B cell (primary cell): ENCODE results near the gene TAF11L13. TPM values are rescaled to one million over a fixed set of nuclear protein-coding genes. Genes with fewer than 3 reads are reported as not detected.
"Not testable (repeated sequence)": the region's sequence is repeated elsewhere in the genome, so short reads cannot be mapped to it uniquely, and the experiment has no call there.

ENCODE experiments used
- ATAC-seq: fragments of 200-7000 bp; cut with Tn5 transposase; one replicate; pipeline ENCODE4 v1.10.0; 2021; ENCODE audit warnings: low read depth, mild to moderate bottlenecking, moderate number of reproducible peaks, moderate library complexity
- CTCF ChIA-PET: fragments of 350-600 bp; sonication (Branson Sonifier 250); formaldehyde crosslinking; loops from one replicate; lab custom pipeline; 2021; ENCODE audit warnings: antibody characterized with exemption, inconsistent platforms; lab: Charles Lee
- POLR2A ChIA-PET: fragments of 350-600 bp; sonication (Branson Sonifier 250); formaldehyde crosslinking; loops from one replicate; lab custom pipeline; 2021; ENCODE audit warnings: antibody characterized with exemption; lab: Charles Lee
- DNase-seq: peaks from one replicate; pipeline ENCODE4 v3.0.0; 2013
- H2AFZ ChIP-seq: 2 replicates; pipeline ENCODE4 v1.6.1; 2012; ENCODE audit warnings: mild to moderate bottlenecking, low read depth, low read length; ENCODE audit not compliant: insufficient read depth, poor library complexity, severe bottlenecking
- H3K27ac ChIP-seq, 2 donors: 1 replicate in 1 of 2; 2 replicates in 1 of 2; pipeline ENCODE4 v1.5.1; 2012 to 2013; ENCODE audit warnings: low read length in 2 of 2, mild to moderate bottlenecking in 2 of 2, moderate library complexity in 1 of 2
- H3K27me3 ChIP-seq, 4 experiments: fragments of 200-600 bp in 1 of 4; sonication (generic) in 1 of 4; replicated peaks in 1 of 4; 1 replicate in 2 of 4; 2 replicates in 2 of 4; pipeline versions ENCODE4 v1.6.1 to v1.7.0; 2013 to 2016; ENCODE audit warnings: low read length in 3 of 4, mild to moderate bottlenecking in 2 of 4, mixed read lengths in 1 of 4, moderate library complexity in 1 of 4; ENCODE audit not compliant: insufficient read depth in 4 of 4, control insufficient read depth in 3 of 4; ENCODE audit errors: control extremely low read depth in 1 of 4
- H3K36me3 ChIP-seq, 2 experiments: replicated peaks in 1 of 2; 1 replicate in 1 of 2; 2 replicates in 1 of 2; pipeline versions ENCODE4 v1.6.1 to v1.7.1; 2013; ENCODE audit warnings: low read length in 1 of 2; ENCODE audit not compliant: insufficient read depth in 2 of 2, control insufficient read depth in 1 of 2; ENCODE audit errors: control extremely low read depth in 1 of 2, extremely low read depth in 1 of 2
- H3K4me1 ChIP-seq, 2 donors: fragments of 200-600 bp in 1 of 2; sonication (generic) in 1 of 2; 1 replicate in 1 of 2; 2 replicates in 1 of 2; pipeline versions ENCODE4 v1.5.1 to v1.6.1; 2013 to 2017; ENCODE audit warnings: low read length in 2 of 2; ENCODE audit not compliant: control insufficient read depth in 2 of 2, insufficient read depth in 2 of 2
- H3K4me2 ChIP-seq: replicated peaks from 2 replicates; pipeline ENCODE3; 2012; ENCODE audit warnings: mild to moderate bottlenecking, low read depth, low read length; ENCODE audit not compliant: poor library complexity, severe bottlenecking
- H3K4me3 ChIP-seq, 5 experiments: fragments of 200-600 bp in 1 of 5; sonication (generic) in 1 of 5; 1 replicate in 3 of 5; 2 replicates in 2 of 5; pipeline versions ENCODE4 v1.5.1 to v1.7.0; 2011 to 2016; ENCODE audit warnings: low read length in 4 of 5, mild to moderate bottlenecking in 4 of 5, low read depth in 2 of 5, control low read depth in 1 of 5, moderate library complexity in 1 of 5; ENCODE audit not compliant: insufficient read depth in 1 of 5; ENCODE audit errors: control extremely low read depth in 1 of 5, extremely low read depth in 1 of 5
- H3K79me2 ChIP-seq: fragments of 200-600 bp; sonication (generic); one replicate; pipeline ENCODE4 v1.6.0; 2016; ENCODE audit warnings: low read length; ENCODE audit not compliant: control insufficient read depth, insufficient read depth
- H3K9ac ChIP-seq: fragments of 200-600 bp; sonication (generic); 2 replicates; pipeline ENCODE4 v1.6.1; 2017; ENCODE audit warnings: mild to moderate bottlenecking, low read length, moderate library complexity
- H3K9me3 ChIP-seq, 3 donors: one replicate each; pipeline versions ENCODE4 v1.6.1 to v1.7.1; 2013; ENCODE audit warnings: low read length in 2 of 3; ENCODE audit not compliant: control insufficient read depth in 2 of 3, insufficient read depth in 1 of 3; ENCODE audit errors: control extremely low read depth in 1 of 3
- H4K20me1 ChIP-seq: 2 replicates; pipeline ENCODE4 v1.6.0; 2012; ENCODE audit warnings: mild to moderate bottlenecking, low read length; ENCODE audit not compliant: insufficient read depth, control insufficient read depth, poor library complexity, severe bottlenecking
- H3K27ac Mint-ChIP-seq: one replicate; pipeline ENCODE4 v1.8.0; 2021; ENCODE audit warnings: mixed read lengths
- H3K27me3 Mint-ChIP-seq: one replicate; pipeline ENCODE4 v1.8.0; 2021; ENCODE audit warnings: mixed read lengths
- H3K4me1 Mint-ChIP-seq: one replicate; pipeline ENCODE4 v1.8.0; 2021; ENCODE audit warnings: mixed read lengths
- H3K4me3 Mint-ChIP-seq: one replicate; pipeline ENCODE4 v1.8.0; 2021; ENCODE audit warnings: mixed read lengths
- H3K9me3 Mint-ChIP-seq: one replicate; pipeline ENCODE4 v1.8.0; 2022; ENCODE audit warnings: mixed read lengths; ENCODE audit not compliant: insufficient read depth
- CTCF ChIP-seq: fragments of 200-600 bp; IDR thresholded peaks from one replicate; pipeline ENCODE4 v1.8.0; 2022; ENCODE audit warnings: antibody characterized with exemption, mild to moderate bottlenecking
- EZH2 ChIP-seq: IDR thresholded peaks from 2 replicates; pipeline ENCODE4 v1.6.1; 2012; ENCODE audit warnings: borderline replicate concordance, low read depth, mild to moderate bottlenecking, moderate library complexity, low read length; ENCODE audit not compliant: insufficient read depth, poor library complexity, severe bottlenecking
- WGBS: methylation state at CpG from one replicate; pipeline ENCODE4 v1.1.5; 2013; ENCODE audit warnings: missing lambda C conversion rate; ENCODE audit not compliant: insufficient coverage; 5-methylcytosine and 5-hydroxymethylcytosine counted together
- intact Hi-C: fragments of 100-400 bp; cut with micrococcal nuclease; formaldehyde crosslinking; loops from one replicate; pipeline ENCODE4 v1.10.0; 2022
- polyA plus RNA-seq: library from polyadenylated mRNA; depleted of rRNA; stranded (reverse); fragments of >200 nt; gene quantifications from 2 replicates; pipeline ENCODE4 v1.2.3, GENCODE V29; 2012
- total RNA-seq, 2 donors: library from RNA; stranded (reverse); fragments of 120-200 nt in 1 of 2; gene quantifications; 1 replicate in 1 of 2; 2 replicates in 1 of 2; pipeline versions ENCODE4 v1.2.3 to v1.2.4, GENCODE V29; 2013 to 2022

Gene TAF11L13
- total and polyA plus RNA-seq, 2 donors (not counting 1 experiment from before 2014, with no cell fraction given), result not detected

GRCh38 chr5:17634160-17634559 lies 2.3 kb downstream of the TAF11L13 start, which contains the start of gene TAF11L14:
TAF11L14 (plus strand) TSS chr5:17634460.
- H3K9me3 ChIP-seq, result no peaks in the 10 kb centered on the region
- H3K27ac Mint-ChIP-seq, result no peak within 1 kb of the TSS
- no peak within 1 kb of the TSS for H3K9ac ChIP-seq
- no peak within 1 kb of the TSS for H3K27ac ChIP-seq
- no peaks in the 10 kb centered on the region for H3K27me3 ChIP-seq
- no peaks in the 10 kb centered on the region for H3K79me2 ChIP-seq
- DNase-seq (no peak), ATAC-seq (no peak)
- CTCF ChIA-PET, result no interaction called here
- no peaks in the 10 kb centered on the region for H3K27me3 Mint-ChIP-seq
- H3K9me3 Mint-ChIP-seq, result no peaks in the 10 kb centered on the region
- intact Hi-C loops, result no loop called here
- H3K4me1 Mint-ChIP-seq, result no peaks in the 10 kb centered on the region
- TF ChIP-seq CTCF, result no peak
- TF ChIP-seq EZH2, result no peak
- H2AFZ ChIP-seq, result no peak within 1 kb of the TSS
- no peaks in the 10 kb centered on the region for H3K36me3 ChIP-seq
- WGBS, result 89% methylated on average over 4 of the region's 5 CpGs
- POLR2A ChIA-PET, result no interaction called here
- no peaks in the 10 kb centered on the region for H4K20me1 ChIP-seq
- no peaks in the 10 kb centered on the region for H3K4me1 ChIP-seq
- H3K4me2 ChIP-seq, result no peak within 1 kb of the TSS
- H3K4me3 ChIP-seq, result no peak within 1 kb of the TSS
- no peak within 1 kb of the TSS for H3K4me3 Mint-ChIP-seq

- H3K9ac ChIP-seq, H2AFZ ChIP-seq, H3K9me3 Mint-ChIP-seq, H3K27ac Mint-ChIP-seq, H3K27me3 ChIP-seq, POLR2A ChIA-PET, H3K36me3 ChIP-seq, H3K4me1 Mint-ChIP-seq, H3K79me2 ChIP-seq, H3K4me1 ChIP-seq, H4K20me1 ChIP-seq, H3K27me3 Mint-ChIP-seq, H3K4me3 ChIP-seq, H3K4me3 Mint-ChIP-seq, H3K27ac ChIP-seq, H3K4me2 ChIP-seq, ATAC-seq, H3K9me3 ChIP-seq, DNase-seq, intact Hi-C loops, CTCF ChIA-PET: not testable (repeated sequence)
- WGBS, result 97% methylated on average over 8 of the region's 10 CpGs
These were observed 17.3 kb downstream of the TAF11L13 start for GRCh38 chr5:17649232-17649631.

GRCh38 chr5:17655201-17655759 lies 23.4 kb downstream of the TAF11L13 start:
- H2AFZ ChIP-seq, intact Hi-C loops, H3K4me1 Mint-ChIP-seq, H3K9me3 Mint-ChIP-seq, H3K27me3 Mint-ChIP-seq, H3K4me1 ChIP-seq, POLR2A ChIA-PET, H3K4me3 Mint-ChIP-seq, H3K36me3 ChIP-seq, H3K27ac Mint-ChIP-seq, H3K27me3 ChIP-seq, H4K20me1 ChIP-seq, H3K9me3 ChIP-seq, CTCF ChIA-PET, H3K4me2 ChIP-seq, H3K9ac ChIP-seq, ATAC-seq, H3K79me2 ChIP-seq, H3K27ac ChIP-seq, H3K4me3 ChIP-seq, DNase-seq: not testable (repeated sequence)
- WGBS, result 95% methylated on average over 21 of the region's 32 CpGs
